ENCODE results near the gene ABCA4.

DNA sequence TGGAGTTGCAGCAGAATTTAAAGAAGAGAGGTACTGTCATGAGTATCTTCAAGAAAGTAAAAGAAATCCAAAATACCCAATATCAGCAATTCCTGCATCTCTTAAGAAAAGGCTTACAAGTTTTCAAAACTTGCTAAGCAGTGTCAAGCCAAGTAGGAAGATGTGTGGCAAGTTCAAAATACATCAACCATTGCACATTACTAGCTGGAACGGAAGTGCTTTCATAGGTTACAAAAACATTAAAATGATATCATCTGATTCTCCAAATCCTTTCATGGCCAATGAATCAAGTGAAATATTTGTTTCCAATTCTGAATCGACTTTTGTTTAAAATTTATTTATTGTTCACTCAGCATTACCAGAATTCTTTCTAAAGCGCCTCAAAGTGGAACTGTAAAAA is 5.7 kb upstream of the ABCA4 start:
- TF ChIP-seq EZH2 (IDR thresholded peaks at IDR 0.05) = no peak
- no peak for TF ChIP-seq POLR2AphosphoS5 (IDR thresholded peaks at IDR 0.05; ENCODE audit: borderline replicate concordance, low read depth, low read length)
- TF ChIP-seq FOXP2 (optimal IDR thresholded peaks at IDR 0.05; ENCODE audit: control extremely low read depth, extremely low read length, insufficient read depth) = no peak

All from SK-N-MC (cell line).